C1 segment of cervical spinal cord (tissue), 14 donors: ENCODE results near the gene ZZZ3.
"Not testable (repeated sequence)": the region's sequence is repeated elsewhere in the genome, so short reads cannot be mapped to it uniquely, and the experiment has no call there.

Source experiments
- DNase-seq, 14 donors: peaks; one replicate each; lab custom pipeline; 2025; lab: John Stamatoyannopoulos, UW

ZZZ3 gene

GRCh38 chr1:77671836-77672235, 10.6 kb downstream of the ZZZ3 start:
- peak in 1 of 14 donors; percentile 21 for DNase-seq

DNA sequence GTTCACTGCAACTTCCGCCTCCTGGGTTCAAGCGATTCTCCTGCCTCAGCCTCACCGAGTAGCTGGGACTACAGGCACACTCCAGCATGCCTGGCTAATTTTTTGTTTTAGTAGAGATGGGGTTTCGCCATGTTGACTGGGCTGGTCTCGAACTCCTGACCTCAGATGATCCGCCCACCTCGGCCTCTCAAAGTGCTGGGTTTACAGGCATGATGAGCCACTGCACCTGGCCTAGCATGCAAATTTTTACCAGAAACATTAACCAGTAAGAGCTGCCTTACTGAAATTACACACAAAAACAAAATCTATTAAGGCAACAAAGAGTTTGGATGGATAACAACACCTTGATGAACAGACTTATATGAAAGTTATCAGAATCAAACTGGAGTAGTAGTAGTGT, 12.1 kb downstream of the ZZZ3 start:
- no peak for DNase-seq

- no peak for DNase-seq
Measured at GRCh38 chr1:77668924-77669449, 13.5 kb downstream of the ZZZ3 start.

GRCh38 chr1:77664939-77665516, 17.4 kb downstream of the ZZZ3 start:
- no peak for DNase-seq

DNA sequence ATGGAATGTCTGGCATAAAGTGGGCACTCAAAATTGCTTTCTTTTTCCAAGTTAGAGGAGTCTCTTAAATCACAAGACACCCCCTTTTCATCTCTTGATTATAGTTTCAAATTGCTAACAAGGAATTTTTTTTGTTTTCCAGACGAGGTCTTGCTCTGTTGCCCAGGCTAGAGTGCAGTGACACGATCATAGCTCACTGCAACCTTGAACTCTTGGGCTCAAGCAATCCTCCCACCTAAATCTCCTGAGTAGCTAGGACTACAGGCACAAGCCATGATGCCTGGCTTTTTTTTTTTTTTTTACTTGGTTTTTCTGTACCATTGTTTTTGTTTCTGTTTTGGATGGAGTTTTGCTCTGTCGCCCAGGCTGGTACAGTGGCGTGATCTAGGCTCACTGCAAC, 20.8 kb downstream of the ZZZ3 start:
- no peak for DNase-seq

- no peak for DNase-seq
Measured at GRCh38 chr1:77659879-77660593, 22.4 kb downstream of the ZZZ3 start.

- no peak for DNase-seq
Measured at GRCh38 chr1:77658271-77658670, 24.2 kb downstream of the ZZZ3 start.

DNA sequence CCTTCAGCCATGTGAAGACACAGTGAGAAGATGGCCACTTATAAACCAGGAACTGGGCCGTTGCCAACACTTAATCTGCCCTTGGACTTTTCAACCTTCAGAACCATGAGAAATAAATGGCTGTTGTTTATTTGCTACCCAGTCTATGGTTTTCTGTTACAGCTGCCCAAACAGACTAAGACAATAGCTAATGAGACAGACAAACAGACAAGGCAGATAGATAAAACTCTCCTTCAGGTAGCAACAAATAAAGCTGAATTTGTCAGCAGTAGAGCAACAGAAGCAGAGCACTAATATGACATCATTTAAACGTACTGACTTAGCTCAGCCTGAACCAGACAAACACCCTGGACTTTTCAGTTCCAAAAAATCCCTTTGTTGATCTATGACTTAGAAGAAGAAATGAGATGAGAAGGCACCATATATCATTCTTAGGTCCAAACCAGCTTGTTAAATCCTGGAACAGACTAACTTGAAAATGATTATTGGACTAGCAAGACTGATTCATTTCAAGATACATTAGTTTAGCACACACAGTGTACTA, 27.0 kb downstream of the ZZZ3 start:
- DNase-seq, result no peak

DNA sequence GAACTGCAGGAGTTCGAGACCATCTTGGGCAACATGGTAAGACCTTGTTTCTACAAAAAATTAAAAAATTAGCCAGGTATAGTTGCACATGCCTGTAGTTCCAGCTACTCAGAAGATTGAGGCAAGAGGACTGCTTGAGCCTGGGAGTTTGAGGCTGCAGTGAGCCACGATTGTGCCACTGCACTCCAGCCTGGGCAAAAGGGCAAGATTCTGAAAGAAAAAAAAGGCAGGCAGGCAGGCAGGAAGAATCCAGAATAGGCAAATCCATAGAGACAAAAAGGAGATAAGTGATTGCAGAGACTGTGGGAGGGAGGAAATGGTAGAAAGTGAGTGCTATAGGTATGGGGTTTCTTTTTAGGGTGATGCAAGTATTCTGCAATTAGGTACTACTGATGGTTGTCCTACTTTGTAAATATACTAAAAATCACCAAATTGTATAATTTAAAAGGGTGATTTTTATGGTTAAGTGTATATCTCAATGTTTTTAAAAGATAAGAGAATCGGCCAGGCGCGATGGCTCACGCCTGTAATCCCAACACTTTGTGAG, 29.4 kb downstream of the ZZZ3 start:
- DNase-seq, result no peak

- DNase-seq, result no peak
Measured at GRCh38 chr1:77652268-77652667, 30.2 kb downstream of the ZZZ3 start.

GRCh38 chr1:77649127-77649526, 33.3 kb downstream of the ZZZ3 start:
- no peak for DNase-seq

DNA sequence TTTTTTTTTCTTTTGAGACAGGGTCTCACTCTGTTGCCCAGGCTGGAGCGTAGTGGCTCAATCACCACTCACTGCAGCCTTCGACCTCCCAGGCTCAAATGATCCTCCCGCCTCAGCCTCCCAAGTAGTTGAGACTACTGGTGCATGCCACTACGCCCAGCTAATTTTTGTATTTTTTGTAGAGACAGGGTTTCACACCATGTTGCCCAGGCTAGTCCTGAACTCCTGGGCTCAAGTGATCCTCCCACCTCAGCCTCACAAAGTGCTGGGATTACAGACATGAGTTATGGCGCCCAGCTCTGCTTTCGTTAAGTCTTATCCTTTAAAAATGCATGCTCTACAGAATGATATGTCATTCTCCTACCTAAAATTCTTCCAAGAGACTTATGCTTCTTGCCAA, 36.2 kb downstream of the ZZZ3 start:
- DNase-seq, result not testable (repeated sequence)

- no peak for DNase-seq
Measured at GRCh38 chr1:77643456-77643855, 39.0 kb downstream of the ZZZ3 start.

DNA sequence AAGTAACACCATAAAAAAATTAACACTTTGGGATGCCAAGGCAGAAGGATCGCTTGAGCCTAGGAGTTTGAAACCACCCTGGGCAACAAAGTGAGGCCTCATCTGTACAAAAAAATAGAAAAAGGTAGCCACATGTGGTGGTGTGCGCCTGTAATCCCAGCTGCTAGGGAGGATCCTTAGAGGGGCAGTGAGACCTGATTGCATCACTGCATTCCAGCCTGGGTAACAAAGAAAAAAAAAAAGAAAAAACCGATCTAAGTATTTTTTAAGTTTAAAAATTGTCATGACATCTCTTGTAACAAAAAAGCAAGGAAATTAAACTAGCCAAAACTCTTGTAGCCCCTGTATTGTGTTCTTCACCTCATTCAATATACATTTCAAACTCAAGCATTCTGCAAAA, 39.5 kb downstream of the ZZZ3 start:
- DNase-seq, result no peak

DNA sequence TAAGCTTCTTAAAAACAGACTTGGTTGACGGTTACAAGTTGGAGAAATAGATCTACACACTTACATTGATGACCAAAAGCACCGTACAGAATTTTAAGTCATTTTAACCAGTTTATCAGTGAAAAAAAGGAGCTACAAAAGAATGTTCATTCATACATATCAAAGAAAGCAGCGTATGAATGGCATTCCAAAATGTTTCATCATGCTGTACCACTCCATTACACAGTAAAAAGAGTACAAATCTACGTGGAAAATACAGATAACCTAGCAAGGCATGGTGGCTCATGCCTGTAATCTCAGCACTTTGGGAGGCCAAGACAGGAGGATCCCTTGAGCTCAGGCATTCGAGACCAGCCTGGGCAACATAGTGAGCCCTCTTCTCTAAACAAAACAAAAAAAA, 40.3 kb downstream of the ZZZ3 start:
- no peak for DNase-seq

DNA sequence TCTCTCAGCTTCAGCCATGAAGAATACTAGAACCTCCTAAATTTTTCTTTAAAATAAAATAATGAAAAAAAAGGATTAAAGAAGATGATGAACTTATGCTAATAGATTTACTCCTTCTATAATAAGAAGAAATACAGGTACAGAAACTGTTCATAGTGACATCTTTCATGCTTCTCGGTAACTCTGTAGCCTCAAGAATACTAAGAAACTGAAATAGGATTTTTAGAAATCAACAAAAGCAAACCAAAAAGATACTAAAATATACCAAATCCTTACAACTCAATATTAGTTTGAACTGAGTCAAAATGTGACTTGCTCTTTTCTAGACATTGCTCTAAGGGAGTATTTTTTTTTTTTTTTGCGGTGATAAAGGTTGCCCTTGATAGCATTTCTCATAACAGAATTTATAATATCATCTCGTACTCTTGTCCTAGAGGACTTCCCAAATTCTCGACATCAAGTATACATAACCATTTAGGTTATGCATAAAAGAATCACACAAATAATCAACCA, 42.8 kb downstream of the ZZZ3 start:
- DNase-seq, result no peak

DNA sequence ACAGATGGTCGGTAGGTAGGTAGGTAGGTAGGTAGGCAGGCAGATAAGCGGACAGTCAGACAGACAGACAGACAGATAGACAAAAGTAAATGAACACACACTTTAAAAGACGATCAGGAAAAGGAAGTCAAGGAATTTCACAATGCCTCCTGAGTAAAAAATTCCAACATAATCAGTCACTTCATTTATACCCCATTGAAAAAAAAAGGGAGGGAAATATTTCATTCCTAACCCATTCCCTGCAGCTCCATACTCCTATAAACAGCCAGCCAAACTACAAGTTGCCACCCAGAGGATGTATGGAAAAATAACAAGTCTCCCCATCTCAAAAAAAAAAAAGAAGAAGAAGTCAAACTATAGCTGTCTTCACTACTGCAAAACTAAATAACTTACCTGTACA, 43.4 kb downstream of the ZZZ3 start:
- DNase-seq, result no peak

GRCh38 chr1:77636864-77637263, 45.6 kb downstream of the ZZZ3 start:
- DNase-seq, result no peak
